Natural killer cell treated with Interleukin-12 subunit alpha and Interleukin-12 subunit beta and Interleukin-15 and Interleukin-18, amount 100 ng/mL, for 72 hours (primary cell): Measurements from ENCODE around the gene LAT. TPM values are rescaled to one million over a fixed set of nuclear protein-coding genes. Genes with fewer than 3 reads are reported as not detected.
"Not testable (repeated sequence)": the region's sequence is repeated elsewhere in the genome, so short reads cannot be mapped to it uniquely, and the experiment has no call there.

ENCODE experiments used
- ATAC-seq, 2 donors: fragments of 150-1000 bp; cut with Tn5 transposase in 1 of 2; sonication (Bioruptor Pico), chemical (Tn5 transposase) in 1 of 2; 2 replicates each; pipeline ENCODE4 v1.10.0; 2021
- DNase-seq: peaks from one replicate; pipeline ENCODE4 v3.0.0; 2022; ENCODE audit warnings: low spot score
- H3K27ac Mint-ChIP-seq, 2 donors: 1 replicate in 1 of 2; 2 replicates in 1 of 2; pipeline ENCODE4 v1.8.0; 2022; ENCODE audit warnings: mixed read lengths in 2 of 2, mild to moderate bottlenecking in 1 of 2, moderate library complexity in 1 of 2
- H3K27me3 Mint-ChIP-seq, 2 donors: 1 replicate in 1 of 2; 2 replicates in 1 of 2; pipeline ENCODE4 v1.8.0; 2022; ENCODE audit warnings: mixed read lengths in 2 of 2
- H3K36me3 Mint-ChIP-seq: one replicate; pipeline ENCODE4 v1.8.0; 2022; ENCODE audit warnings: mixed read lengths
- H3K4me1 Mint-ChIP-seq, 2 donors: 1 replicate in 1 of 2; 2 replicates in 1 of 2; pipeline ENCODE4 v1.8.0; 2022; ENCODE audit warnings: low read depth in 2 of 2, mixed read lengths in 2 of 2, mild to moderate bottlenecking in 1 of 2
- H3K4me3 Mint-ChIP-seq: one replicate; pipeline ENCODE4 v1.8.0; 2022; ENCODE audit warnings: mixed read lengths
- H3K9me3 Mint-ChIP-seq: 2 replicates; pipeline ENCODE4 v1.8.0; 2022; ENCODE audit warnings: mixed read lengths
- total RNA-seq, 2 donors: library from RNA; stranded (reverse); gene quantifications; one replicate each; pipeline ENCODE4 v1.2.3, GENCODE V29; 2022

Gene LAT
- total RNA-seq, 2 donors from 2014 or later, result 56.3 to 108 TPM

DNA sequence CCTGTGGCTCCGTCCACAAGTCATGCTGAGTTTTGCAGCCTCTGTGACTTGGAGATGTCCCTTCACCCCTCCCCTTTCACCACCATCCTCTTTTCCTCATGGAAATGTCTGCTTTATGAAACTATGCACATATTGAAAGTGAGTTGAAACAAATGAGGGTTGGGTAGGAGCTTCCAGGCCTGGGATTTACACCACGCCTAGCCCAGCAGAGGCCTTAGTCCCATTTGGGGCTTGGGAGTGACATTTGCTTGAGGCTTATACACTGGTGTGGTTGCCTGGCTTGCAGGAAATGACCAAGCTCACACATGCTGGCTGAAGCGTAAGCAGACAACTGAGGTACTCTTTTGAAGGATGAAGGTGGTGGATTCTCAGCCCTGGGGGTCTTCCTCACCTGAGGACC, 20.8 kb upstream of the LAT start:
- ATAC-seq (no peak), DNase-seq (no peak)
- no peaks in the 10 kb centered on the region for H3K27me3 Mint-ChIP-seq
- H3K36me3 Mint-ChIP-seq, result peaks cover 31% of the 10 kb centered on the region
- H3K27ac Mint-ChIP-seq, result peak overlapping the region in 1 of 2 donors; percentile 68
- no peaks in the 10 kb centered on the region for H3K9me3 Mint-ChIP-seq
- peaks cover 5 to 9% of the 10 kb centered on the region in 2 donors for H3K4me1 Mint-ChIP-seq
- no peak overlapping the region for H3K4me3 Mint-ChIP-seq

DNA sequence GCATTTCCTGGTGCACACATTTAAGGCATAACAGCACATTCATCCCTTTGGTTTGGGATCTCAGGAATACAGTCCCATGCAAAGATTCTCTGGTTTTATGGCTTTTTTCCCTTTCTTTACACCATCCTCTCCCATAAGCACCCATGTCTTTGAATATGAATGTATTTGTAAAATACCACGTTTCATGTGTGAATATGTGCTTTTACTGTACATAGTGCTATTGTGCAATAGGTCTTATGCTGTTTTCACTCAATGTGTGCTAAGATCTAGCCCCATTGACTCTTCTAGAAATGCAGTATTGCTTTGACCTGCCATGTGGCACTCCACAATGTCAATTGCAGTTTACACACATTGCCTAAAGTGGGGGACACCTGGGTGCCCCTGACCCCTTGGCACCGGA, 20.4 kb upstream of the LAT start:
- Mint-ChIP-seq H3K27ac (no peak overlapping the region), H3K4me1 (peaks cover 5 to 9% of the 10 kb centered on the region in 2 donors), H3K9me3 (no peaks in the 10 kb centered on the region), H3K36me3 (peaks cover 27% of the 10 kb centered on the region), H3K4me3 (no peak overlapping the region), H3K27me3 (no peaks in the 10 kb centered on the region)
- DNase-seq, result no peak
- ATAC-seq, result no peak

GRCh38 chr16:28967156-28967555, 17.7 kb upstream of the LAT start:
- peaks cover 16% of the 10 kb centered on the region for H3K36me3 Mint-ChIP-seq
- no peak overlapping the region for H3K4me3 Mint-ChIP-seq
- H3K9me3 Mint-ChIP-seq, result no peaks in the 10 kb centered on the region
- no peak overlapping the region for H3K27ac Mint-ChIP-seq
- no peaks in the 10 kb centered on the region for H3K27me3 Mint-ChIP-seq
- H3K4me1 Mint-ChIP-seq, result peaks cover 5 to 6% of the 10 kb centered on the region in 2 donors
- DNase-seq (no peak), ATAC-seq (no peak)

DNA sequence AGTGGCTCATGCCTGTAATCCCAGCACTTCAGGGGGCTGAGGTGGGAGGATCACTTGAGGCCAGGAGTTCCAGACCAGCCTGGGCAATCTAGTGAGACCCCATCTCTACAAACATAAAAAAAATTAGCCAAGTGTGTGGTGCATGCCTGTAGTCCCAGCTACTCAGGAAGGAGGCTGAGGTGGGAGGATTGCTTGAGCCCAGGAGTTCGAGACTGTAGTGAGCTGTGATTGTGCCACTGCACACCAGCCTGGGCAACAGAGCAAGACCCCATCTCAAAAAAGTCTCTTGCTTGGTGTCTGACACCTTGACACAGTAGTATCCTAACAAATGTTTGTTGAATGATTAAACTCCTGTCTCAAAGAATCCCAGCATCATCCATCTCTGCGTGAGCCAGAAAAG, 15.2 kb upstream of the LAT start:
- not testable (repeated sequence) for H3K4me3 Mint-ChIP-seq, ATAC-seq, H3K27me3 Mint-ChIP-seq, H3K27ac Mint-ChIP-seq, H3K9me3 Mint-ChIP-seq, DNase-seq, H3K36me3 Mint-ChIP-seq
- H3K4me1 Mint-ChIP-seq, result peaks cover 9 to 11% of the 10 kb centered on the region in 2 donors

DNA sequence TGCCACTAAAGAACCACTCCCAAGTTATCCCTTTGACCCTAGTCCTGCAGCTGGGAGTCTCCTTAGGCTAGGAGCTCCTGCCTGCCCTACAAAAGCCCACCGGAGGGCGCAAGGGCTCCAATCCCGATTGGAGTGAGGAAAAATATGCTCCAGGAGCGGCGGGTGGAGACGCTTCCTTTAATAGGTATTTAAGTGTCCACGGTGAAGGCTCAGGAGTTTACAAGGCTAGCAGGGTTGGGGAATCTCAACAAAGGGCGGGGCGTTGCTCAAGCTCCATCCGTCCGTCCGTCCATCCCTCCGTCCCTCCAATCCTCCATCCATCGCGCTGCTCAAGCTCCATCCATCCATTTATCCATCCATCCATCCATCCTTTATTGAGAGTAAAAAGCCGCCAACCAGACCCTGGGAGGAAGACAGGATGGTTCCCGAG, 10.8 kb upstream of the LAT start:
- DNase-seq (no peak), ATAC-seq (peak in 1 of 2 donors; percentile 20)
- no peaks in the 10 kb centered on the region for H3K27me3 Mint-ChIP-seq
- H3K27ac Mint-ChIP-seq, result peak overlapping the region; percentile 88 to 96
- no peaks in the 10 kb centered on the region for H3K36me3 Mint-ChIP-seq
- H3K9me3 Mint-ChIP-seq, result no peaks in the 10 kb centered on the region
- peaks cover 19 to 33% of the 10 kb centered on the region in 2 donors for H3K4me1 Mint-ChIP-seq
- H3K4me3 Mint-ChIP-seq, result peak overlapping the region; percentile 99

GRCh38 chr16:28974437-28975157, 10.3 kb upstream of the LAT start, which contains the start of gene SPNS1:
Gene SPNS1, plus strand, starts transcription at chr16:28974778. Its CDS starts 374 bp downstream, at chr16:28975152.
- peak; percentile 98 for DNase-seq
- no peaks in the 10 kb centered on the region for H3K36me3 Mint-ChIP-seq
- peak within 1 kb of the TSS; percentile 99 for H3K4me3 Mint-ChIP-seq
- H3K27ac Mint-ChIP-seq, result peak within 1 kb of the TSS; percentile 88 to 96
- H3K4me1 Mint-ChIP-seq, result peaks cover 19 to 33% of the 10 kb centered on the region in 2 donors
- no peaks in the 10 kb centered on the region for H3K9me3 Mint-ChIP-seq
- no peaks in the 10 kb centered on the region for H3K27me3 Mint-ChIP-seq
- ATAC-seq, result peak; percentile 97

DNA sequence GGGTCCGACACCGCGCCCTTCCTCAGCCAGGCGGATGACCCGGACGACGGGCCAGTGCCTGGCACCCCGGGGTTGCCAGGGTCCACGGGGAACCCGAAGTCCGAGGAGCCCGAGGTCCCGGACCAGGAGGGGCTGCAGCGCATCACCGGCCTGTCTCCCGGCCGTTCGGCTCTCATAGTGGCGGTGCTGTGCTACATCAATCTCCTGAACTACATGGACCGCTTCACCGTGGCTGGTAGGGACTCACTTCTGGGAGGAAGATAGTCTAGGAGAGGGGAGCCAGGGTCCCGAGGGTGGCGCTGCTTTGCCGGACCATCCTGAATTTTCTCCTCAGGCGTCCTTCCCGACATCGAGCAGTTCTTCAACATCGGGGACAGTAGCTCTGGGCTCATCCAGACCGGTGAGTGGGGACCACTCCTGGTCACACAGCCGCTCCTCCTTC, 9.7 kb upstream of the LAT start:
- Mint-ChIP-seq H3K27me3 (no peaks in the 10 kb centered on the region), H3K36me3 (no peaks in the 10 kb centered on the region), H3K27ac (peak overlapping the region; percentile 88 to 96), H3K4me1 (peaks cover 19 to 33% of the 10 kb centered on the region in 2 donors), H3K4me3 (peak overlapping the region; percentile 99), H3K9me3 (no peaks in the 10 kb centered on the region)
- DNase-seq (no peak), ATAC-seq (peak; percentile 16 to 27)

GRCh38 chr16:28977703-28978662, 6.9 kb upstream of the LAT start:
- H3K27me3 Mint-ChIP-seq, result no peaks in the 10 kb centered on the region
- no peak overlapping the region for H3K4me3 Mint-ChIP-seq

GRCh38 chr16:28980330-28980729, 4.5 kb upstream of the LAT start:
- not testable (repeated sequence) for H3K9me3 Mint-ChIP-seq, H3K27ac Mint-ChIP-seq, H3K27me3 Mint-ChIP-seq, DNase-seq, ATAC-seq, H3K4me3 Mint-ChIP-seq
- H3K36me3 Mint-ChIP-seq, result peaks cover 12% of the 10 kb centered on the region
- H3K4me1 Mint-ChIP-seq, result peaks cover 33 to 41% of the 10 kb centered on the region in 2 donors

More at GRCh38 chr16:28977703-28978662, 6.9 kb upstream of the LAT start:
- H3K27ac Mint-ChIP-seq, result no peak overlapping the region
- H3K36me3 Mint-ChIP-seq, result no peaks in the 10 kb centered on the region
- no peaks in the 10 kb centered on the region for H3K9me3 Mint-ChIP-seq
- DNase-seq (no peak), ATAC-seq (no peak)
- peaks cover 23 to 33% of the 10 kb centered on the region in 2 donors for H3K4me1 Mint-ChIP-seq

DNA sequence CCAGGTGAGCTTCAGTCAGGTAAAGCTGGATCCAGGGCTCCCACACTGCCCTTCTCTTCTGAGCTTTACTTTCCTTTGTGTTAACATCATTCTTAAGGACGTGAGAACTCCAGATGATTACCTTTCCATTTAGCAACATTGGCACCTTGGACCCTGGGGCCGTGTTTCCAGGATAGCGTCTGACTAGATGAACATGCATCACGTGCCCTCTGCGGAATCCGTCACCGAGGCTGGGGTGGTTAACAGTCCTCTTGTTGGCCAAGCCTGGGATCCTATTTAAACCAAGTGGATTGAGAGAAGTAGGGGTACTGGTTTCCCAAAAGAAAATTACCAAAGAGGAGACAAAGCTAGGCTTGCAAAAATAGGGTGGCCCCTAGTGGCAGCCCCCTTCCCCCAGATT, 3.9 kb upstream of the LAT start:
- peaks cover 32 to 40% of the 10 kb centered on the region in 2 donors for H3K4me1 Mint-ChIP-seq
- H3K9me3 Mint-ChIP-seq, result no peaks in the 10 kb centered on the region
- H3K27me3 Mint-ChIP-seq, result no peaks in the 10 kb centered on the region
- H3K27ac Mint-ChIP-seq, result no peak overlapping the region
- no peak for DNase-seq
- H3K4me3 Mint-ChIP-seq, result no peak overlapping the region
- peaks cover 12% of the 10 kb centered on the region for H3K36me3 Mint-ChIP-seq
- ATAC-seq, result no peak

DNA sequence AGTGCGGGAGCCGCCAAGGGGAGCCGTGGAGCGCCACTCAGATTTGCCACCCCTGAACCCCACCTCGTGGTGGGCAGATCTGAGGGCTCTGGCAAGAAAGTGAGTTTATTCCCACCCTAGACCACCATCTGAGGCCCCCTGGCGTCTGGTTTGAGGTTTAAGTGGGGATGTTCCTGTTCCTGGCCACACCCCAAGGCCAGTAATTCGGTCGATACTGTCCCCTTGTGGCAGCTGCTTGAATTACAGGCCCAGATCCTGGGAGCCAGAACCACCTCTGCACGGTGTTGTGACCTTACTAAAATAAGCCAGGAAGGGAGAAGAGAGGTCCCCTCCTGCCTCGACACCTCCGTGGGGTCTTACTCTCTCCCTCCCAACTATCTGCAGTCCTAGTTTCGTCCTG, 3.3 kb upstream of the LAT start:
- no peaks in the 10 kb centered on the region for H3K9me3 Mint-ChIP-seq

GRCh38 chr16:28982418-28982817, 2.4 kb upstream of the LAT start:
- H3K27ac Mint-ChIP-seq, result peak overlapping the region in 1 of 2 donors; percentile 86

More for the DNA sequence above, 3.3 kb upstream of the LAT start:
- peak overlapping the region in 1 of 2 donors; percentile 21 for H3K27ac Mint-ChIP-seq
- no peaks in the 10 kb centered on the region for H3K27me3 Mint-ChIP-seq
- peaks cover 12% of the 10 kb centered on the region for H3K36me3 Mint-ChIP-seq
- no peak for ATAC-seq
- H3K4me1 Mint-ChIP-seq, result peaks cover 32 to 34% of the 10 kb centered on the region in 2 donors
- DNase-seq, result no peak
- no peak overlapping the region for H3K4me3 Mint-ChIP-seq

GRCh38 chr16:28982949-28983348, 1.9 kb upstream of the LAT start:
- H3K27me3 Mint-ChIP-seq, result no peaks in the 10 kb centered on the region
- ATAC-seq (no peak), DNase-seq (no peak)
- peaks cover 21% of the 10 kb centered on the region for H3K36me3 Mint-ChIP-seq
- no peaks in the 10 kb centered on the region for H3K9me3 Mint-ChIP-seq
- no peak overlapping the region for H3K4me3 Mint-ChIP-seq
- H3K4me1 Mint-ChIP-seq, result peaks cover 35 to 38% of the 10 kb centered on the region in 2 donors
- H3K27ac Mint-ChIP-seq, result peak overlapping the region; percentile 86 to 90

More at GRCh38 chr16:28982418-28982817, 2.4 kb upstream of the LAT start:
- H3K4me3 Mint-ChIP-seq, result no peak overlapping the region
- H3K36me3 Mint-ChIP-seq, result peaks cover 18% of the 10 kb centered on the region
- H3K27me3 Mint-ChIP-seq, result no peaks in the 10 kb centered on the region
- ATAC-seq (no peak), DNase-seq (no peak)
- no peaks in the 10 kb centered on the region for H3K9me3 Mint-ChIP-seq
- peaks cover 34 to 35% of the 10 kb centered on the region in 2 donors for H3K4me1 Mint-ChIP-seq
